Measurements from ENCODE around the gene TMEM63C. TPM values are rescaled to one million over a fixed set of nuclear protein-coding genes. Genes with fewer than 3 reads are reported as not detected.

TMEM63C gene
- total RNA-seq: 0.35 TPM

GRCh38 chr14:77181603-77182437 is at the start of gene TMEM63C:
Gene TMEM63C (plus strand): TSS chr14:77181798. CDS start chr14:77218814, 37,016 bp downstream.
- ATAC-seq (peak; percentile 62), DNase-seq (ENCODE audit: low spot score) (no peak)

- DNase-seq (ENCODE audit: low spot score): no peak
- ATAC-seq: no peak
These were observed 49.6 kb upstream of the TMEM63C start for GRCh38 chr14:77131871-77132486.

GRCh38 chr14:77133720-77134338 is 47.8 kb upstream of the TMEM63C start:
- DNase-seq (ENCODE audit: low spot score): no peak
- peak; percentile 80 for ATAC-seq

- ATAC-seq (no peak), DNase-seq (ENCODE audit: low spot score) (no peak)
These were observed 42.6 kb upstream of the TMEM63C start for GRCh38 chr14:77139022-77139421.

- no peak for DNase-seq (ENCODE audit: low spot score)
- ATAC-seq: peak; percentile 56
These were observed 41.8 kb upstream of the TMEM63C start for GRCh38 chr14:77139540-77140358.

- DNase-seq (ENCODE audit: low spot score) (no peak), ATAC-seq (no peak)
These were observed 41.0 kb upstream of the TMEM63C start for GRCh38 chr14:77140359-77141213.

- peak; percentile 52 for ATAC-seq
- DNase-seq (ENCODE audit: low spot score): no peak
These were observed 40.2 kb upstream of the TMEM63C start, which contains the start of gene ZDHHC22 for GRCh38 chr14:77141214-77142004. Gene ZDHHC22 (minus strand): TSS chr14:77141791. CDS start chr14:77139738, 2,053 bp downstream.

GRCh38 chr14:77142005-77142800 is 39.4 kb upstream of the TMEM63C start:
- no peak for ATAC-seq
- DNase-seq (ENCODE audit: low spot score): no peak

GRCh38 chr14:77143071-77143470 is 38.5 kb upstream of the TMEM63C start:
- ATAC-seq (no peak), DNase-seq (ENCODE audit: low spot score) (no peak)

GRCh38 chr14:77144412-77145115 is 37.0 kb upstream of the TMEM63C start:
- ATAC-seq (no peak), DNase-seq (ENCODE audit: low spot score) (no peak)

GRCh38 chr14:77145975-77146740 is 35.4 kb upstream of the TMEM63C start:
- no peak for DNase-seq (ENCODE audit: low spot score)
- ATAC-seq: no peak

- DNase-seq (ENCODE audit: low spot score) (peak; percentile 26), ATAC-seq (no peak)
These were observed 32.9 kb upstream of the TMEM63C start for GRCh38 chr14:77148510-77149231.

- DNase-seq (ENCODE audit: low spot score) (peak; percentile 27), ATAC-seq (peak; percentile 52)
These were observed 30.4 kb upstream of the TMEM63C start for GRCh38 chr14:77151245-77151644.

- no peak for DNase-seq (ENCODE audit: low spot score)
- ATAC-seq: peak; percentile 68
These were observed 29.5 kb upstream of the TMEM63C start for GRCh38 chr14:77151918-77152588.

- ATAC-seq: no peak
- no peak for DNase-seq (ENCODE audit: low spot score)
These were observed 27.8 kb upstream of the TMEM63C start for GRCh38 chr14:77153802-77154201.

- no peak for DNase-seq (ENCODE audit: low spot score)
- no peak for ATAC-seq
These were observed 27.2 kb upstream of the TMEM63C start for GRCh38 chr14:77154421-77154820.
